ENCODE data around the gene GPR82.

The GPR82 gene

DNA sequence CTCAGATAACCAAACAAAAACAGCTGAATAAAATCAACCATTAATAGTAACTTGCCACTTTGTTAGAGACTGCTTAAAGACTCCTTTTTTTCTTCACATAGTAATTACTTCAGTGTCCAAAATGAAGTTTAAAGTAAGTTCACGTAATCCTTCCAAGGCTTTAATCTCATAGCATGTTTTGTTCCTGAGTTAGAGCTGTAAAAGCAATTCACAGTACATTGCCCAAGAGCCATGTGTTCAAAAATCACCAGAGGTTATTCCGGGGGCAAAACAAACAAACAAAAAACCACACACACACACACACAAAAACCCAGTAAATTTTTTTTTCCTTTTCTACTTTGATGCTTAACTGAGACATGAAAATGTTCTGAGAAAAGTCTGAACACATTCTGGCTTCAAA lies 6.1 kb downstream of the GPR82 start:
- ATAC-seq (no peak), DNase-seq (no peak)
- H3K27me3 Mint-ChIP-seq, result no peaks in the 10 kb centered on the region
- H3K9me3 Mint-ChIP-seq, result no peaks in the 10 kb centered on the region
- H3K36me3 Mint-ChIP-seq (ENCODE audit: low read depth), result no peaks in the 10 kb centered on the region
- H3K4me3 Mint-ChIP-seq, result no peak overlapping the region
- H3K4me1 Mint-ChIP-seq, result peaks cover 35% of the 10 kb centered on the region
- no peak overlapping the region for H3K27ac Mint-ChIP-seq

DNA sequence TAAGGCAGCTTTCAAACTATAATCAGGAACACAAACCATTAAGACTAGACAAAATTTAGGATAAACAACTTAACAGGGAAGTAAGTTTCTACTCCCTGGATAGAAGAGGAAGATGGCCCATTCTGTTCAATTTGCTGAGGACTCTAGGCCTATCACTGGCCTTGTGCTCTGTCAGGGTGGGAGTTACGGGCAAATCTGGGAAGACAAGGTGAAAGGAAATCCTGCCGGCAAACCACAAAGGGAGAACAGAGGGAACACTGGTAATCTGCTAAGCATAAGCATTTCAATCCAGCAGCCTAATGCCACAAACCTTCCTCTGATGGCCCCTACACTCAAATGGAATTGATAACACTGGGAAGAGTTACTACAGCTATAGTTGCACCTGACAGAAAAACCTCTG lies 8.3 kb downstream of the GPR82 start:
- DNase-seq (no peak), ATAC-seq (no peak)
- H3K36me3 Mint-ChIP-seq (ENCODE audit: low read depth), result peaks cover 3% of the 10 kb centered on the region
- no peak overlapping the region for H3K4me3 Mint-ChIP-seq
- no peaks in the 10 kb centered on the region for H3K27me3 Mint-ChIP-seq
- peaks cover 47% of the 10 kb centered on the region for H3K4me1 Mint-ChIP-seq
- no peaks in the 10 kb centered on the region for H3K9me3 Mint-ChIP-seq
- no peak overlapping the region for H3K27ac Mint-ChIP-seq

GRCh38 chrX:41733939-41734338 lies 10.0 kb downstream of the GPR82 start:
- Mint-ChIP-seq H3K27me3 (no peaks in the 10 kb centered on the region), H3K27ac (peak overlapping the region; percentile 82), H3K4me1 (peaks cover 41% of the 10 kb centered on the region), H3K9me3 (no peaks in the 10 kb centered on the region), H3K4me3 (peak overlapping the region; percentile 18), H3K36me3 (ENCODE audit: low read depth) (peaks cover 3% of the 10 kb centered on the region)
- DNase-seq, result peak; percentile 13
- ATAC-seq, result peak; percentile 88

DNA sequence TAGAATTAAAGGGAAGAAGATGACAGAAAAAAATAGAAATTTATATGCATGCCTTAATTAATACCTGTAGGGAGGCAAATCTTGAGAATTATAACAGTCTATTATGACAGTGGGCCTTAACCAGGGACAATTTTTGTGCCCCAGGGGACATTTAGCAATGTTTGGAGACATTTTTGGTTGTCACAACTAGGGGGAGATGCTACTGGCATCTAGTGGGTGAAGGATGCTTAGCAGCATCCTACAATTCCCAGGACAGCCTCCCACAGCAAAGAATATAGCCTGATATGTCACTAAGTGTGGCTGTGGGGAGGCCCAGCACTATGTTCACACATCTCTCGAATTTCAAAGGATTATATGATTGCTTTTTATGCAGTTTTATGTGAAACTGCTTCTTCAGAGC lies 10.5 kb downstream of the GPR82 start:
- Mint-ChIP-seq H3K27ac (peak overlapping the region; percentile 82), H3K9me3 (no peaks in the 10 kb centered on the region), H3K36me3 (ENCODE audit: low read depth) (peaks cover 3% of the 10 kb centered on the region), H3K4me1 (peaks cover 41% of the 10 kb centered on the region), H3K27me3 (no peaks in the 10 kb centered on the region), H3K4me3 (no peak overlapping the region)
- ATAC-seq (peak; percentile 57), DNase-seq (no peak)

GRCh38 chrX:41737065-41737464 lies 13.1 kb downstream of the GPR82 start:
- Mint-ChIP-seq H3K4me3 (no peak overlapping the region), H3K27me3 (no peaks in the 10 kb centered on the region), H3K4me1 (peaks cover 41% of the 10 kb centered on the region), H3K27ac (peak overlapping the region; percentile 59), H3K9me3 (no peaks in the 10 kb centered on the region), H3K36me3 (ENCODE audit: low read depth) (peaks cover 3% of the 10 kb centered on the region)
- ATAC-seq, result peak; percentile 52
- DNase-seq, result peak; percentile 29

- Mint-ChIP-seq H3K9me3 (no peaks in the 10 kb centered on the region), H3K4me3 (no peak overlapping the region), H3K4me1 (peaks cover 31% of the 10 kb centered on the region), H3K27me3 (no peaks in the 10 kb centered on the region), H3K36me3 (ENCODE audit: low read depth) (peaks cover 9% of the 10 kb centered on the region), H3K27ac (no peak overlapping the region)
- ATAC-seq, result no peak
- no peak for DNase-seq
Observed at GRCh38 chrX:41739871-41740270, 15.9 kb downstream of the GPR82 start.

DNA sequence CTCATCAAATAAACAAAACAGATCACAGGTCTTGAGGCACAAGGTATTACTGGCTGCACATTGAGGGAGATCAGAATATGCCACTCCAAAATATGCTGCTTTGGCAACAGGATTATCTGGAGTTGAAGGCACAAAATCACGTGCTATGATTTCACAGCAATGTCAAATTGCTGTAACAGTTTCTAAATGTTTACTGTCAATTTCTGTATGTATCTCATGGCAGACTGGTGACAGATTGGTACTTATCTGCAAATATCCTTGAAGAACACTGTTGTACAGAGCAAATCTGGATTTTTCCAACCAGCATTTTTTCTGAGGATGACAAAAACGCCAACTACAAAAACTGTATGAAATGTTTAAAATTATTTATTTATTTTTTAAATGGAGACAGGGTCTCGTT lies 26.7 kb downstream of the GPR82 start:
- peaks cover 3% of the 10 kb centered on the region for H3K36me3 Mint-ChIP-seq (ENCODE audit: low read depth)
- no peaks in the 10 kb centered on the region for H3K9me3 Mint-ChIP-seq
- H3K4me3 Mint-ChIP-seq, result no peak overlapping the region
- ATAC-seq, result no peak
- no peak overlapping the region for H3K27ac Mint-ChIP-seq
- H3K4me1 Mint-ChIP-seq, result peaks cover 2% of the 10 kb centered on the region
- DNase-seq, result no peak
- H3K27me3 Mint-ChIP-seq, result no peaks in the 10 kb centered on the region

DNA sequence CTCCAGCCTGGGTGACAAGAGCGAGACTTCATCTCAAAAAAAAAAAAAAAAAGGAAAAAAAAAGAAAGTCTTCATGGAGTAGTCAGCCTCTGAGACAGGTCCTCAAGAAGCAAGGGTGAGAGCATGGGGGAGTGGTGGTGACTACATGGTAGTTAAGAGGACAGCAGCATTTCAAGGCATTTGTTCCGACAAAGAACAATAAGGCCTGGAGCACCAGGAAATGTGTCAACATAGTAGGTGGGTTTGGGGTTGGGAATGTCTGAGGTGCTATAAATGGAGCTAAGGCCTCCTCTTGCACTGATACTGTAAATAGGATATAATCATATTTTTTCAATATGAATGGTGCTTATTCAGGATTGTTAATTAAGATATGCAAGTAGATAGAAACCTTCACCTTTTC lies 34.4 kb downstream of the GPR82 start:
- H3K36me3 Mint-ChIP-seq (ENCODE audit: low read depth), result peaks cover 3% of the 10 kb centered on the region
- no peak overlapping the region for H3K4me3 Mint-ChIP-seq
- no peak for DNase-seq
- H3K27ac Mint-ChIP-seq, result no peak overlapping the region
- ATAC-seq, result no peak
- no peaks in the 10 kb centered on the region for H3K27me3 Mint-ChIP-seq
- H3K9me3 Mint-ChIP-seq, result no peaks in the 10 kb centered on the region
- H3K4me1 Mint-ChIP-seq, result peaks cover 6% of the 10 kb centered on the region

DNA sequence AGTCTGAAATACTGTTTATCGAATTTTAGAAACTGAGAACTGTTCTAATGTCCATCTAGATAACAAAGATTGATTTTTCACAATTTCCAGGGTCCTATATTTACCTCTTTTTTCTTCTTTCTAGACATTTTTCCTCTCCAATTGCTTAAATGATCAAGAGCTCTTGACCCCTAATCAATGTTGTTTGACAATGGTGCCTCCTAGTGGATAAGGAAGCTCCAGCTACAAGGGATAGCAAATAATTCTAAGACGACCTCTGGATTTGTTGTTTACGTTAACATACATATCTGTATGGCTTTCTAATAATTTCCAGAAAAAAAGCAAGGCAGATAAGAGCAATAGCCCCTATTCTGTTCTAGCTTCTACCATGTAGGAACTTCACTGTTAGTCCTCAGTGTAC lies 35.8 kb downstream of the GPR82 start:
- Mint-ChIP-seq H3K36me3 (ENCODE audit: low read depth) (no peaks in the 10 kb centered on the region), H3K27ac (no peak overlapping the region), H3K27me3 (no peaks in the 10 kb centered on the region), H3K4me3 (no peak overlapping the region), H3K4me1 (peaks cover 4% of the 10 kb centered on the region), H3K9me3 (no peaks in the 10 kb centered on the region)
- DNase-seq, result no peak
- no peak for ATAC-seq

DNA sequence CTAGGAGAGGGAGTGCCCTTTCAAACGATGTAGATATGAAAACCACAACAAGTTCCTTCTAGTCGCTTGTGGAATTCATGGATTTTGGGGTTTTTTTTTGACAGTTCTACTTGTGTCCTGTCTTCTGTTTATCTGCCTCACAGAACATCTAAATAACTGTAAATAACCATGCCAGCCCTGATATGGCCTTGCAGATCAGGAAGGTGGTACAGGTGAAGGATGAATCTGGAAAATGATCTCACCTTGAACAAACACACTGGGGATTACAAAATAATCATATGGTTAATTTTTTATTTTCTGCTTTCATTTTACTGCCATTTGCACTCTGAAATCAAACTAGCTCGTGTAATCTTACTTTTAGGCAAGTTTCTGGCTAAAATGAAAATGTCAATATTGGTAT lies 37.2 kb downstream of the GPR82 start:
- Mint-ChIP-seq H3K27ac (no peak overlapping the region), H3K27me3 (no peaks in the 10 kb centered on the region), H3K4me3 (no peak overlapping the region), H3K36me3 (ENCODE audit: low read depth) (no peaks in the 10 kb centered on the region), H3K4me1 (peaks cover 4% of the 10 kb centered on the region), H3K9me3 (no peaks in the 10 kb centered on the region)
- no peak for DNase-seq
- no peak for ATAC-seq

DNA sequence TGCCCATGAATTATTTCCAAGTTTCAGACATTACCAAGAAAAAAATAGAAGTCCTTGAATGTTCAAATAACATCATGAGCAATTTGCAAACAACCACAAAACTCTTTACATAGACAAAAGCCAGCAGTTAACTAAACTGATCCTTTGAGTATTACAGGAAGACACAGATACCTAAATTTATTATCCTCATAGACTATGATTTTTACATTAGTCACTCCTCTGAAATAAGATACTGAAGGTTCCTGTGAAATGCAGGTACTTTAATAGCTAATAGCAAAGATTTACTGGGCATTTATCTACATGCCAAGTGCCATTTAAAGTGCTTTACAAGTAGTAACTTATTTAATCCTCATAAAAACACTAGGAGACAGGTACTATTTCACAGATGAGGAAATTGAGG lies 37.7 kb downstream of the GPR82 start:
- H3K27ac Mint-ChIP-seq, result no peak overlapping the region
- H3K27me3 Mint-ChIP-seq, result no peaks in the 10 kb centered on the region
- no peaks in the 10 kb centered on the region for H3K36me3 Mint-ChIP-seq (ENCODE audit: low read depth)
- peaks cover 4% of the 10 kb centered on the region for H3K4me1 Mint-ChIP-seq
- no peaks in the 10 kb centered on the region for H3K9me3 Mint-ChIP-seq
- ATAC-seq, result no peak
- H3K4me3 Mint-ChIP-seq, result no peak overlapping the region
- DNase-seq, result no peak

DNA sequence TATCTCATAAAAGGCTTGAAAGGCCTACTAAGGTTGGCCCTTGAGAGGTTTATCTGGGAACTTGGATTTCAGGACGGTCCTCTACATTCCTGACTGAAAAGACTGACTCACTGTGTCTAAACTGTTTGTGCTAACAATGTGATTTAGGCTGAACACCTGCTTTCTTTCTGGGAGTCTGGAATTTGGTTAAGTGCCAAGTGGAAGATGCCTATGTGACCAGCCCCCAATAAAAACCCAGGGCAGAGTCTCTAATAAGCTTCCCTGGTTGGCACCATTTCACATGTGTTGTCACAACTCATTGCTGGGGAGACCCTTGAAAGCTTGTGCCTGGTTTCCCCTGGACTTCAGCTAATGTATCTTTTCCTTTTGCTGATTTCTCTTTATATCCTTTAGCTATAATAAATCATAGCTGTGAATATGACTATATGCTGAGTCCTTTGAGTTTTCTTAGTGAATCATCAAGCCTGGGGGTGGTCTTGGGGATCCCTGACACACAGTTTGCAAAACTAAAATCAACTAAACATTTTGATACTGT lies 55.1 kb downstream of the GPR82 start:
- H3K4me1 Mint-ChIP-seq, result peaks cover 11% of the 10 kb centered on the region
- H3K9me3 Mint-ChIP-seq, result no peaks in the 10 kb centered on the region
- H3K36me3 Mint-ChIP-seq (ENCODE audit: low read depth), result no peaks in the 10 kb centered on the region
- ATAC-seq, result no peak
- DNase-seq, result no peak
- H3K4me3 Mint-ChIP-seq, result no peak overlapping the region
- no peak overlapping the region for H3K27ac Mint-ChIP-seq
- no peaks in the 10 kb centered on the region for H3K27me3 Mint-ChIP-seq
